ENCODE measurements around the gene DNAAF8.
A peak's percentile ranks its signal among the peaks of the same experiment; 100 is the strongest.
"Not testable (repeated sequence)": the region's sequence is repeated elsewhere in the genome, so short reads cannot be mapped to it uniquely, and the experiment has no call there.

DNAAF8 gene

GRCh38 chr16:4724661-4725270 lies 9.6 kb upstream of the DNAAF8 start:
- DNase-seq: no peak

- DNase-seq: no peak
These were observed 7.7 kb upstream of the DNAAF8 start for GRCh38 chr16:4726616-4727015.

GRCh38 chr16:4728676-4729075 lies 5.7 kb upstream of the DNAAF8 start:
- no peak for DNase-seq

GRCh38 chr16:4729876-4730275 lies 4.5 kb upstream of the DNAAF8 start:
- DNase-seq: no peak

- DNase-seq: no peak
These were observed 1.1 kb upstream of the DNAAF8 start for GRCh38 chr16:4733211-4733742.

- DNase-seq: no peak
These were observed 632 bp upstream of the DNAAF8 start for GRCh38 chr16:4733747-4734062.

GRCh38 chr16:4734730-4735535 lies 596 bp downstream of the DNAAF8 start:
- peak; percentile 79 for DNase-seq

GRCh38 chr16:4736546-4736945 lies 2.2 kb downstream of the DNAAF8 start:
- no peak for DNase-seq

- DNase-seq: no peak
These were observed 3.2 kb downstream of the DNAAF8 start for GRCh38 chr16:4737545-4737944.

- DNase-seq: not testable (repeated sequence)
These were observed 4.0 kb downstream of the DNAAF8 start for GRCh38 chr16:4738370-4738769.

GRCh38 chr16:4743226-4743878 lies 9.0 kb downstream of the DNAAF8 start:
- peak; percentile 16 for DNase-seq

- DNase-seq: no peak
These were observed 10.4 kb downstream of the DNAAF8 start for GRCh38 chr16:4744555-4745273.

GRCh38 chr16:4745274-4745569 lies 10.9 kb downstream of the DNAAF8 start:
- no peak for DNase-seq

- DNase-seq: no peak
These were observed 11.9 kb downstream of the DNAAF8 start for GRCh38 chr16:4746215-4746614.

- no peak for DNase-seq
These were observed 12.7 kb downstream of the DNAAF8 start for GRCh38 chr16:4746991-4747574.

GRCh38 chr16:4747906-4748681 lies 13.8 kb downstream of the DNAAF8 start:
- DNase-seq: no peak

GRCh38 chr16:4748682-4749411 lies 14.5 kb downstream of the DNAAF8 start:
- DNase-seq: no peak

GRCh38 chr16:4749700-4750257 lies 15.4 kb downstream of the DNAAF8 start:
- DNase-seq: no peak

GRCh38 chr16:4750896-4751295 lies 16.6 kb downstream of the DNAAF8 start:
- no peak for DNase-seq

GRCh38 chr16:4752351-4753100 lies 18.2 kb downstream of the DNAAF8 start:
- no peak for DNase-seq
